Progenitor cell of endocrine pancreas (in vitro differentiated cells): Measurements from ENCODE around the gene PSMA4. TPM values are rescaled to one million over a fixed set of nuclear protein-coding genes. Genes with fewer than 3 reads are reported as not detected.
A peak's percentile ranks its signal among the peaks of the same experiment; 100 is the strongest.

Experiments used
- DNase-seq: peaks from one replicate; pipeline ENCODE4 v3.0.0; 2021; ENCODE audit warnings: low spot score; ENCODE audit not compliant: unreplicated experiment
- H3K27ac Mint-ChIP-seq: 2 replicates; pipeline ENCODE4 v1.8.0; 2021; ENCODE audit warnings: mild to moderate bottlenecking, moderate library complexity, mixed read lengths
- H3K27me3 Mint-ChIP-seq: 2 replicates; pipeline ENCODE4 v1.8.0; 2021; ENCODE audit warnings: mixed read lengths
- H3K36me3 Mint-ChIP-seq: 2 replicates; pipeline ENCODE4 v1.8.0; 2022; ENCODE audit warnings: mixed read lengths; ENCODE audit not compliant: insufficient read depth
- H3K4me1 Mint-ChIP-seq: 2 replicates; pipeline ENCODE4 v1.8.0; 2021; ENCODE audit warnings: low read depth, mixed read lengths
- H3K4me3 Mint-ChIP-seq: 2 replicates; pipeline ENCODE4 v1.8.0; 2021; ENCODE audit warnings: low read depth, mild to moderate bottlenecking, moderate library complexity, mixed read lengths
- H3K9me3 Mint-ChIP-seq: 2 replicates; pipeline ENCODE4 v1.8.0; 2021; ENCODE audit warnings: low read depth, mixed read lengths
- long read RNA-seq: library from polyadenylated mRNA; unstranded; transcript quantifications from one replicate; pipeline ENCODE4 v2.0.0, GENCODE V29; 2020
- total RNA-seq: library from RNA; stranded (reverse); gene quantifications from 2 replicates; pipeline ENCODE4 v1.2.1, GENCODE V29; 2021
- TF ChIP-seq, protein P1 (sequence below): fragments of 200-600 bp; sonication (generic); IDR thresholded peaks from one replicate; pipeline ENCODE4 v1.5.0; 2021; ENCODE audit warnings: antibody characterized with exemption, mild to moderate bottlenecking; ENCODE audit not compliant: unreplicated experiment

Gene PSMA4
- 214 and 221 TPM in 2 replicates for total RNA-seq
- long read RNA-seq, full-length matches to known transcripts, result 173 of 180 reads
- long read RNA-seq, partial matches to known transcripts, result 1 of 180 reads
- long read RNA-seq, other reads (novel, unspliced or antisense), result 6 of 180 reads

DNA sequence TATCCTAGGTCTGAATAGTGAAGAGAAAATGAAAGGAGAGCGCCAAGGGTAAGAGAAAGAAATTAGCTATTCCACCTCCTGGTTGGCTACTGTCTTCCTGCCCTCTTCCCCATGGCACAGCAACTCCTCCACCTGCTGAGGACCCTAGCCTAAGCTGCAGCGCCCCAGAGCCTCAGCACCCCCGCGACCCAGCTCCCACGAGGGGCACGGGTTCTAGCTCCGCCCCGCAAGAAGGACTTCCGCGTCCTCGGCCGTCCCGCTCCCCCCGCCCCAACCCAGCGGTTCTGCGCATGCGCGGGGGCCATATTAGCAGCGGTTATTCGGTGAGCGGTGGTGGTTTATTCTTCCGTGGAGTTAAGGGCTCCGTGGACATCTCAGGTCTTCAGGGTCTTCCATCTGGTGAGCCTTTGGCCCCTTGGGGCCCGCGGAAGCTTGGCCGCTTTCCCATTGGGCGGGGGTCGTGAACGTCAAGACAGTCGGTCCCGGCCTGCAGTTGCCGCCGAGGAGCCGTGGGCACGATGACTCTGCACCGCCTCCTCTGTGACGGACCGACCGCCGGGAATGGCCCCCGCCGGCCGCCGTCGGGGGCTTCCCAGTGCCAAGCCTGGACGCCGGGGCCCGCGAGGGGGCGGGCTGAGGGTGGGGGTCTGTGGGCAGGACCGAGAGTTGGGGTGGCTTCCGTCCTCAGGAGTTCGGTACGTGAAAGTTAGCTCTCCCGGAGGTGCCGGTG, at the start of gene PSMA4:
TSS of gene PSMA4 (plus strand) at position 304 of the 730 bp plus-strand sequence. CDS start 1,484 bp downstream, outside the sequence.
- H3K36me3 Mint-ChIP-seq, result peaks cover 5% of the 10 kb centered on the region
- peak; percentile 90 for DNase-seq
- TF ChIP-seq, protein P1, sequence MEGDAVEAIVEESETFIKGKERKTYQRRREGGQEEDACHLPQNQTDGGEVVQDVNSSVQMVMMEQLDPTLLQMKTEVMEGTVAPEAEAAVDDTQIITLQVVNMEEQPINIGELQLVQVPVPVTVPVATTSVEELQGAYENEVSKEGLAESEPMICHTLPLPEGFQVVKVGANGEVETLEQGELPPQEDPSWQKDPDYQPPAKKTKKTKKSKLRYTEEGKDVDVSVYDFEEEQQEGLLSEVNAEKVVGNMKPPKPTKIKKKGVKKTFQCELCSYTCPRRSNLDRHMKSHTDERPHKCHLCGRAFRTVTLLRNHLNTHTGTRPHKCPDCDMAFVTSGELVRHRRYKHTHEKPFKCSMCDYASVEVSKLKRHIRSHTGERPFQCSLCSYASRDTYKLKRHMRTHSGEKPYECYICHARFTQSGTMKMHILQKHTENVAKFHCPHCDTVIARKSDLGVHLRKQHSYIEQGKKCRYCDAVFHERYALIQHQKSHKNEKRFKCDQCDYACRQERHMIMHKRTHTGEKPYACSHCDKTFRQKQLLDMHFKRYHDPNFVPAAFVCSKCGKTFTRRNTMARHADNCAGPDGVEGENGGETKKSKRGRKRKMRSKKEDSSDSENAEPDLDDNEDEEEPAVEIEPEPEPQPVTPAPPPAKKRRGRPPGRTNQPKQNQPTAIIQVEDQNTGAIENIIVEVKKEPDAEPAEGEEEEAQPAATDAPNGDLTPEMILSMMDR, result peak; percentile 27
- H3K9me3 Mint-ChIP-seq, result no peaks in the 10 kb centered on the region
- H3K4me3 Mint-ChIP-seq, result peak within 1 kb of the TSS; percentile 100
- peaks cover 15% of the 10 kb centered on the region for H3K4me1 Mint-ChIP-seq
- no peaks in the 10 kb centered on the region for H3K27me3 Mint-ChIP-seq
- H3K27ac Mint-ChIP-seq, result peak within 1 kb of the TSS; percentile 99

DNA sequence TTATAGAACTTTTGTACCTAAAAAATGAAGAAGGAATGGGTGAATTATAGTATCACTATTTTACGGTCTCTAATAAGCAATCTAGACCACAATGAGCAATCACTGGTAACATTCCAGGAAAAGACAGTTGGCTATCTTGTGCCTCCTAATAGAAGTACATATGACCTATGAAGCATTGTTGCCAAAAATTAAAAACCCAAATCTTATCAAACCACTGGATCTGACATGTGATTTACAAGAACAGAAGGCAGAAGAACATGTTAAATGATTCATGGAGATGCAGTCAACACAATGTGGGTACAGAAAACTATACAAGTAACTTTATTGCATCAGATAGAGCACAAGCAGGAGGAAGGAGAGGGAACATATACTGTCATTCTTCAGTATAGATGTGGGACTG, 47.4 kb upstream of the PSMA4 start:
- Mint-ChIP-seq H3K27ac (peak overlapping the region; percentile 34), H3K4me3 (no peak overlapping the region), H3K9me3 (no peaks in the 10 kb centered on the region), H3K4me1 (no peaks in the 10 kb centered on the region), H3K27me3 (no peaks in the 10 kb centered on the region), H3K36me3 (peaks cover 38% of the 10 kb centered on the region)
- TF ChIP-seq, protein P1, result no peak
- no peak for DNase-seq

DNA sequence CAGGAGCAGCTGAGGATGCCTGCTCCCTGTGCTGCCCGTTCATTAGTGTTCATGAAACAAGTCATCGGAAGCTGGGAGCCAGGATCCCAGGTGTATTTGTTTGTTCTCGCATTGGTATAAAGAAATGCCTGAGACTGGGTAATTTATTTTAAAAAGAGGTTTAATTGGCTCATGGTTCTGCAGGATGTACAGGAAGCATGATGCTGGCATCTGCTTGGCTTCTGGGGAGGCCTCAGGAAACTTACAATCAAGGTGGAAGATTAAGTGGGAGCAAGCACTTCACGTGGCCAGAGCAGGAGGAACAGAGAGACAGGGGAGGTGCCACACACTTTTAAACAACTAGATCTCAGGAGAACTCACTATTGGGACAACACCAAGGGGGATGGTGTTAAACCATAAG, 38.4 kb upstream of the PSMA4 start:
- Mint-ChIP-seq H3K9me3 (peaks cover 4% of the 10 kb centered on the region), H3K27ac (no peak overlapping the region), H3K4me1 (no peaks in the 10 kb centered on the region), H3K36me3 (peaks cover 24% of the 10 kb centered on the region), H3K27me3 (no peaks in the 10 kb centered on the region), H3K4me3 (no peak overlapping the region)
- no peak for DNase-seq
- TF ChIP-seq, protein P1, result no peak

DNA sequence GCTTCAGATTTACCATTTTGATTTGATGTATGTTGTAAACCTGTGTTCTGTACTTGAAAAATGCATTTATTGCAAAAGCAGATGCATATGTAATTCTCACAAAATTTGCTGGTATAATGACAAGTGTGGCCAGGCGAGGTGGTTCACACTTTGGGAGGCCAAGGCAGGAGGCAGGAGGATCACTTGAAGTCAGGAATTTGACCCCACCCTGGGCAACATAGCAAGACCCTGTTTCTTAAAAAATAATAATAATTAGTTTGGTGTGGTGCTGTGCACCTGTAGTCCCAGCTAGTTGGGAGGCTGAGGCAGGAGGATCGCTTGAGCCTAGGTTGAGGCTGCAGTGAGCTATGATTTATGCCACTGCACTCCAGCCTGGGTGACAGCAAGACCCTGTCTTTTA, 37.6 kb upstream of the PSMA4 start:
- Mint-ChIP-seq H3K36me3 (peaks cover 21% of the 10 kb centered on the region), H3K9me3 (peaks cover 4% of the 10 kb centered on the region), H3K27ac (no peak overlapping the region), H3K4me3 (no peak overlapping the region), H3K4me1 (no peaks in the 10 kb centered on the region), H3K27me3 (no peaks in the 10 kb centered on the region)
- DNase-seq, result no peak
- TF ChIP-seq, protein P1, result no peak

DNA sequence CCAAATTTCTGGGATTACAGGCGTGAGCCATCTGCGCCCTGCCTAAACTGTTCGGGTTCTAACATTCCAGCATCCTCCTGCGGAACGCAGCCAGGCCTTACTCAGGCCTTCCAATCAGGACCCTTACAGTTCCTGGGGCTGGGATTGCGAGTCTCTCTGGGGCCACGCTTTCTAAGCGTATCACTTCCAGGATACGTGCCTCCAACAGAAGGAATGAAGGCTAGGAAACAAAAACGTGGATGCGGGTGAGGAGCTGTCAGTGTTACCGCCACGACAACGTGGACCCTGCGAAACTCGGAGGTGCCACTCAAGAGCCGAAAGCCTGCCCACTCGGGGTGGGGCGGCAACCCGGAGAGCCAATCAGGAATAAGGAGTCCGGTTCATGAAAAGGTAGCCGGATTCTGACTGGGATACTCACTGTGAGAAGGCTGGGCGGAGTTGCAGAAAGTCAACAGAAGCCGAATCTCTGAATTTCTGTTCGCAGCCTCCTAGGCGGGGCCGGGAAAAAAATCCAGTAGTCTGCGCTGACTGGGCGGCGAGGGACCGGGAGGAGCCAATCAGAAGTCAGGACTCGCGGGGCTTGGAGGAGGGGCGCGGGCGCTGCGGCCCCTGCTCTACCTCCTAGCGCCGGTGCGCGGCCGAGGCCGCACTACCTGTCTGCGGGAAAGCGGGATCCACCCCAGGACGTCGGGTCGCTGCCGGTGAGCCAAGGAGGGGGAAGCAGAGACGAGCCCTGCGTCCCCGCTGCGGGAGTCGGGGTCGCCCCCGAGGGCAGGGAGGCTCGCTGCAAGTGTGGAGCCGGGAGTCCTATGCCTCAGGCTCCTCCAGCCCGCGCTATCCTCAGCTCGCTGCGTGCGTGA, 33.0 kb upstream of the PSMA4 start, which contains the start of gene HYKK:
TSS of gene HYKK (plus strand) at position 607 of the 860 bp plus-strand sequence. CDS start 5,512 bp downstream, outside the sequence.
- Mint-ChIP-seq H3K36me3 (peaks cover under 1% of the 10 kb centered on the region), H3K27me3 (peaks cover 8% of the 10 kb centered on the region), H3K27ac (peak within 1 kb of the TSS; percentile 92), H3K4me3 (peak within 1 kb of the TSS; percentile 86), H3K9me3 (no peaks in the 10 kb centered on the region), H3K4me1 (peaks cover 4% of the 10 kb centered on the region)
- TF ChIP-seq, protein P1, result peak; percentile 29
- peak; percentile 91 for DNase-seq
